ENCODE measurements around the gene NDUFV2. TPM values are rescaled to one million over a fixed set of nuclear protein-coding genes. Genes with fewer than 3 reads are reported as not detected.

The NDUFV2 gene
- total RNA-seq, 4 donors from 2014 or later, result 83.3 to 132 (median 106) TPM

DNA sequence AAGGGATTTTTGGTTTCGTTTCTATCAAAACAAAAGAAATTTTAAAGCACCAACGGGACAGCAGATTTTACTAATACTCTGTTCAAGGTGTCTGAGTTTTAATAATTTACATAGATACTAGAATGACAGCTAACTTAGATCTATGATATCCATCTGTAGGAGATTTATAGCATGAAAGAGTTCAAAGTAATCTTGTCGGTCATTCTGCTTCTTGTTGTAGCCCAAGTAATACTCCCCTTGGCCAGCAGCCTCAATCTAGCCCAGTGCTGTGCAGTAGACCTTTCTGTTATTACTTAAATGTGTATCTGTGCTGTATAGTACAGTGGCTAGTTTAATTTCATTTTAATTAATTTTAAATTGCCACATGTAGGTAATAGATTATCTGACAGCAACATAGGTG, 78.8 kb downstream of the NDUFV2 start:
- TF ChIP-seq, protein P1, sequence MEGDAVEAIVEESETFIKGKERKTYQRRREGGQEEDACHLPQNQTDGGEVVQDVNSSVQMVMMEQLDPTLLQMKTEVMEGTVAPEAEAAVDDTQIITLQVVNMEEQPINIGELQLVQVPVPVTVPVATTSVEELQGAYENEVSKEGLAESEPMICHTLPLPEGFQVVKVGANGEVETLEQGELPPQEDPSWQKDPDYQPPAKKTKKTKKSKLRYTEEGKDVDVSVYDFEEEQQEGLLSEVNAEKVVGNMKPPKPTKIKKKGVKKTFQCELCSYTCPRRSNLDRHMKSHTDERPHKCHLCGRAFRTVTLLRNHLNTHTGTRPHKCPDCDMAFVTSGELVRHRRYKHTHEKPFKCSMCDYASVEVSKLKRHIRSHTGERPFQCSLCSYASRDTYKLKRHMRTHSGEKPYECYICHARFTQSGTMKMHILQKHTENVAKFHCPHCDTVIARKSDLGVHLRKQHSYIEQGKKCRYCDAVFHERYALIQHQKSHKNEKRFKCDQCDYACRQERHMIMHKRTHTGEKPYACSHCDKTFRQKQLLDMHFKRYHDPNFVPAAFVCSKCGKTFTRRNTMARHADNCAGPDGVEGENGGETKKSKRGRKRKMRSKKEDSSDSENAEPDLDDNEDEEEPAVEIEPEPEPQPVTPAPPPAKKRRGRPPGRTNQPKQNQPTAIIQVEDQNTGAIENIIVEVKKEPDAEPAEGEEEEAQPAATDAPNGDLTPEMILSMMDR (IDR thresholded peaks at IDR 0.05), result no peak
- no peak for TF ChIP-seq POLR2A (IDR thresholded peaks at IDR 0.05)
- Histone ChIP-seq H3K4me3 (no peak overlapping the region), H3K27me3 (no peaks in the 10 kb centered on the region), H3K36me3 (peaks cover 0 to 14% (median 0%) of the 10 kb centered on the region in 3 donors), H3K4me1 (no peaks in the 10 kb centered on the region), H3K27ac (no peak overlapping the region), H3K9me3 (no peaks in the 10 kb centered on the region)
- DNase-seq, result no peak

DNA sequence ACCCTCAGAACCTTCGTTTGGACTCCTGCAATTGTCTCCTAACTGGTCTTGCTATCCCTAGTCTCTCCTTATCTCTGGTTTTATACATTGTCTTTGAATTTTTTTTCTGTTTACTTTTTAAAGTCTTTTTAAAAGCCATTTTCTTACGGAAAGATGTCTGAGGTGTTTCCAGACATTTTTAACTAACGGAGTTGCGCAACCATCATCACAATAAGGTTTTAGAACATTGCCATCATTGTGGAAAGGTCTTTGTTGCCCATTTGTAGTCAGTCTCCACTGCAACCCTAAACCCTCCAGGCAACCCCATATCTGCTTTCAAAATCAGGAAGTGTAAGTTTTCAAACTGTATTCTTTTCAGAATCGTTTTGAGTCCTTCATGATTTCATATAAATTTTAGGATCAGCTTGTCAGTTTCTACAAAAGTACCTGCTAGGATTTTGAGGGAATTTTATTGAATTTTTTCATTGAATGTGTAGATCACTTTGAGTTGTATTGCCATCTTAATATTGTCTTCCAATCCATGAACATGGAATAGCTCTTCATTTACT, 80.4 kb downstream of the NDUFV2 start:
- no peak for TF ChIP-seq POLR2A (IDR thresholded peaks at IDR 0.05)
- TF ChIP-seq, protein P1 (IDR thresholded peaks at IDR 0.05), result no peak
- H3K4me1 ChIP-seq, result no peaks in the 10 kb centered on the region
- DNase-seq, result no peak

More for the DNA sequence above, 80.4 kb downstream of the NDUFV2 start:
- Histone ChIP-seq H3K36me3 (peaks cover 0 to 14% (median 0%) of the 10 kb centered on the region in 3 donors), H3K9me3 (no peaks in the 10 kb centered on the region), H3K27me3 (no peaks in the 10 kb centered on the region), H3K27ac (no peak overlapping the region), H3K4me3 (no peak overlapping the region)

Other genes starting within 250 kb of the NDUFV2 start
- gene ANKRD12, start 34.1 kb downstream of the NDUFV2 start, total RNA-seq, result 100 to 1,000 TPM in 1 of 4 donors, 10 to 100 TPM in 3; 39.9 to 172 (median 58.9) TPM
- gene TWSG1, start 232.1 kb downstream of the NDUFV2 start, total RNA-seq, result 10 to 100 TPM in 2 of 4 donors, 1 to 10 TPM in 2; 7.5 to 12.4 (median 10.5) TPM

All from Peyer's patch (tissue), 4 donors.